H1 (cell line): ENCODE results near the gene PSPC1. TPM values are rescaled to one million over a fixed set of nuclear protein-coding genes. Genes with fewer than 3 reads are reported as not detected.

ENCODE experiments used
- CTCF ChIA-PET: fragments of 300-600 bp; sonication (Branson Sonifier 250); formaldehyde crosslinking; loops from one replicate; lab custom pipeline; 2021; ENCODE audit not compliant: partially characterized antibody; lab: Charles Lee
- POLR2A ChIA-PET: fragments of 300-600 bp; sonication (Branson Sonifier 250); formaldehyde crosslinking; loops from one replicate; lab custom pipeline; 2021; ENCODE audit warnings: inconsistent platforms; ENCODE audit not compliant: partially characterized antibody; lab: Charles Lee
- DNase-seq, 2 experiments: peaks; one replicate each; pipeline versions ENCODE4 v3.0.0 to v3.0.0-alpha.2; 2010 to 2022; ENCODE audit warnings: low spot score in 2 of 2, low read depth in 1 of 2, mixed read lengths in 1 of 2
- FAIRE-seq: peaks from 2 replicates; lab custom pipeline; 2011; peaks lifted over from hg19 to GRCh38; lab: Jason Lieb, UNC
- H2AFZ ChIP-seq: 2 replicates; pipeline ENCODE4 v1.8.1; 2012; ENCODE audit warnings: low read length, inconsistent platforms
- H2AK5ac ChIP-seq: 2 replicates; pipeline ENCODE4 v1.6.1; 2013; ENCODE audit warnings: low read depth, low read length
- H2BK120ac ChIP-seq: replicated peaks from 2 replicates; pipeline ENCODE3; 2013; ENCODE audit warnings: low read depth, low read length, inconsistent platforms
- H2BK12ac ChIP-seq: 2 replicates; pipeline ENCODE4 v1.6.1; 2013; ENCODE audit warnings: low read depth, low read length
- H2BK15ac ChIP-seq: 2 replicates; pipeline ENCODE4 v1.6.1; 2013; ENCODE audit warnings: low read length
- H2BK20ac ChIP-seq: 2 replicates; pipeline ENCODE4 v1.6.1; 2013; ENCODE audit warnings: low read length
- H2BK5ac ChIP-seq: 2 replicates; pipeline ENCODE4 v1.6.1; 2013; ENCODE audit warnings: low read depth, low read length
- H3K14ac ChIP-seq: 2 replicates; pipeline ENCODE4 v1.6.1; 2013; ENCODE audit warnings: inconsistent platforms; ENCODE audit not compliant: insufficient read length
- H3K18ac ChIP-seq: 2 replicates; pipeline ENCODE4 v1.6.1; 2013; ENCODE audit warnings: low read length; ENCODE audit errors: extremely low read depth
- H3K23ac ChIP-seq: 2 replicates; pipeline ENCODE4 v1.6.1; 2013; ENCODE audit warnings: inconsistent platforms; ENCODE audit not compliant: insufficient read length
- H3K23me2 ChIP-seq: 2 replicates; pipeline ENCODE4 v1.6.1; 2013; ENCODE audit warnings: low read depth, low read length
- H3K27ac ChIP-seq: 2 replicates; pipeline ENCODE4 v1.6.1; 2011; ENCODE audit warnings: low read depth, low read length, inconsistent platforms
- H3K27me3 ChIP-seq, 4 experiments: replicated peaks in 1 of 4; 1 replicate in 1 of 4; 2 replicates in 3 of 4; pipeline versions ENCODE4 v1.6.1 to v1.8.1; 2011 to 2013; ENCODE audit warnings: low read length in 3 of 4, mild to moderate bottlenecking in 3 of 4, inconsistent platforms in 2 of 4, mixed read lengths in 2 of 4, moderate library complexity in 1 of 4; ENCODE audit not compliant: control insufficient read depth in 3 of 4, insufficient read depth in 3 of 4; ENCODE audit errors: extremely low read depth in 1 of 4
- H3K36me3 ChIP-seq, 4 experiments: 2 replicates each; pipeline versions ENCODE4 v1.6.1 to v1.8.1; 2011 to 2013; ENCODE audit warnings: mild to moderate bottlenecking in 4 of 4, low read length in 3 of 4, moderate library complexity in 2 of 4, control low read depth in 1 of 4, inconsistent platforms in 1 of 4; ENCODE audit not compliant: insufficient read depth in 4 of 4, control insufficient read depth in 2 of 4
- H3K4ac ChIP-seq: replicated peaks from 2 replicates; pipeline ENCODE3; 2013; ENCODE audit warnings: low read length, low read depth, mixed read lengths, inconsistent platforms; ENCODE audit not compliant: insufficient read length
- H3K4me1 ChIP-seq, 4 experiments: replicated peaks in 1 of 4; 1 replicate in 1 of 4; 2 replicates in 3 of 4; pipeline versions ENCODE4 v1.6.1 to v1.8.1; 2011 to 2013; ENCODE audit warnings: low read length in 3 of 4, inconsistent platforms in 2 of 4, mixed read lengths in 1 of 4; ENCODE audit not compliant: insufficient read depth in 4 of 4, control insufficient read depth in 3 of 4
- H3K4me2 ChIP-seq, 2 experiments: 2 replicates each; pipeline versions ENCODE4 v1.6.1 to v1.8.1; 2011 to 2013; ENCODE audit warnings: low read depth in 2 of 2, low read length in 2 of 2, control low read depth in 1 of 2, inconsistent platforms in 1 of 2, mild to moderate bottlenecking in 1 of 2; ENCODE audit not compliant: insufficient read depth in 1 of 2
- H3K4me3 ChIP-seq, 4 experiments: fragments of 200-600, 300-600 bp in 1 of 4; sonication (generic), shearing (Covaris generic), sonication (Bioruptor Twin) in 1 of 4; 2 replicates each; pipeline versions ENCODE4 v1.5.1 to v1.8.1; 2011 to 2016; ENCODE audit warnings: low read length in 4 of 4, low read depth in 3 of 4, control low read depth in 2 of 4, inconsistent platforms in 2 of 4, mild to moderate bottlenecking in 2 of 4, mixed read lengths in 1 of 4, moderate library complexity in 1 of 4; ENCODE audit not compliant: insufficient read depth in 2 of 4; ENCODE audit errors: extremely low read depth in 1 of 4
- H3K56ac ChIP-seq: replicated peaks from 2 replicates; pipeline ENCODE3; 2013; ENCODE audit warnings: low read depth, mild to moderate bottlenecking, mixed read lengths, low read length, inconsistent platforms; ENCODE audit not compliant: insufficient read length
- H3K79me1 ChIP-seq: 2 replicates; pipeline ENCODE4 v1.6.1; 2013; ENCODE audit warnings: low read depth, low read length, control low read depth
- H3K79me2 ChIP-seq, 2 experiments: 2 replicates each; pipeline versions ENCODE4 v1.6.1 to v1.8.1; 2012 to 2013; ENCODE audit warnings: low read length in 2 of 2, mild to moderate bottlenecking in 2 of 2, inconsistent platforms in 1 of 2; ENCODE audit not compliant: insufficient read depth in 2 of 2, control insufficient read depth in 1 of 2
- H3K9ac ChIP-seq, 4 experiments: replicated peaks in 1 of 4; 1 replicate in 1 of 4; 2 replicates in 3 of 4; pipeline versions ENCODE4 v1.6.1 to v1.8.1; 2011 to 2013; ENCODE audit warnings: low read depth in 3 of 4, low read length in 3 of 4, control low read depth in 2 of 4, mild to moderate bottlenecking in 2 of 4, moderate library complexity in 2 of 4, inconsistent platforms in 1 of 4; ENCODE audit errors: extremely low read depth in 1 of 4
- H3K9me3 ChIP-seq, 2 experiments: 2 replicates each; pipeline versions ENCODE4 v1.6.1 to v1.8.1; 2012 to 2013; ENCODE audit warnings: mild to moderate bottlenecking in 2 of 2, moderate library complexity in 2 of 2, control low read depth in 1 of 2, inconsistent platforms in 1 of 2, low read depth in 1 of 2, low read length in 1 of 2, mixed read lengths in 1 of 2; ENCODE audit not compliant: insufficient read depth in 2 of 2
- H4K20me1 ChIP-seq, 2 experiments: replicated peaks in 1 of 2; 2 replicates each; pipeline versions ENCODE3 to v1.8.1; 2011 to 2013; ENCODE audit warnings: inconsistent platforms in 2 of 2, low read length in 2 of 2, mild to moderate bottlenecking in 1 of 2; ENCODE audit not compliant: insufficient read depth in 2 of 2, control insufficient read depth in 1 of 2
- H4K5ac ChIP-seq: 2 replicates; pipeline ENCODE4 v1.6.1; 2013; ENCODE audit warnings: low read length, low read depth, mixed read lengths, inconsistent platforms; ENCODE audit not compliant: insufficient read length
- H4K8ac ChIP-seq: 2 replicates; pipeline ENCODE4 v1.8.0; 2013; ENCODE audit warnings: mild to moderate bottlenecking, moderate library complexity, low read length, inconsistent platforms; ENCODE audit not compliant: insufficient read depth; ENCODE audit errors: extremely low read depth
- H4K91ac ChIP-seq: replicated peaks from 2 replicates; pipeline ENCODE3; 2013; ENCODE audit warnings: low read length, mixed read lengths, inconsistent platforms; ENCODE audit not compliant: insufficient read length
- ATF3 ChIP-seq: IDR thresholded peaks from 2 replicates; pipeline ENCODE4 v1.6.1; 2011; ENCODE audit warnings: low read depth, mild to moderate bottlenecking, low read length; ENCODE audit not compliant: insufficient read depth
- BCL11A ChIP-seq, 2 experiments: IDR thresholded peaks; one replicate each; pipeline ENCODE4 v1.6.1; 2011; ENCODE audit warnings: low read depth in 2 of 2, low read length in 2 of 2, mild to moderate bottlenecking in 2 of 2
- CBX5 ChIP-seq: fragments of 300-800, 300-1000 bp; sonication (generic); IDR thresholded peaks from 2 replicates; pipeline ENCODE4 v1.7.1; 2016; ENCODE audit warnings: antibody characterized with exemption, low read length, low read depth
- CBX8 ChIP-seq: fragments of 300-800, 300-1000 bp; sonication (generic); IDR thresholded peaks from 2 replicates; pipeline ENCODE4 v1.7.1; 2016; ENCODE audit warnings: low read depth, low read length, borderline replicate concordance
- CHD1 ChIP-seq: IDR thresholded peaks from 2 replicates; pipeline ENCODE4 v1.6.1; 2012; ENCODE audit warnings: low read depth, low read length, improper control_type of control experiment
- CHD2 ChIP-seq: IDR thresholded peaks from 2 replicates; pipeline ENCODE4 v1.6.1; 2012; ENCODE audit warnings: low read length, improper control_type of control experiment
- CREB1 ChIP-seq: IDR thresholded peaks from 2 replicates; pipeline ENCODE4 v1.6.1; 2012; ENCODE audit warnings: inconsistent platforms
- EGR1 ChIP-seq: IDR thresholded peaks from 2 replicates; pipeline ENCODE4 v1.6.1; 2011; ENCODE audit warnings: low read depth, low read length, borderline replicate concordance
- JUND ChIP-seq: IDR thresholded peaks from 2 replicates; pipeline ENCODE4 v1.6.1; 2011; ENCODE audit warnings: mild to moderate bottlenecking, improper control_type of control experiment, low read length
- KDM4A ChIP-seq: IDR thresholded peaks from one replicate; pipeline ENCODE4 v1.7.1; 2012; ENCODE audit warnings: low read depth, mild to moderate bottlenecking, moderate library complexity, low read length, inconsistent platforms; ENCODE audit not compliant: severe bottlenecking
- POLR2A ChIP-seq, 2 experiments: IDR thresholded peaks; 1 replicate in 1 of 2; 2 replicates in 1 of 2; pipeline ENCODE4 v1.6.1; 2011; ENCODE audit warnings: low read depth in 2 of 2, low read length in 2 of 2, mild to moderate bottlenecking in 2 of 2; ENCODE audit errors: control extremely low read depth in 1 of 2
- RXRA ChIP-seq: IDR thresholded peaks from 2 replicates; pipeline ENCODE4 v1.6.1; 2011; ENCODE audit warnings: low read depth, mild to moderate bottlenecking, low read length, moderate library complexity; ENCODE audit not compliant: insufficient read depth
- SP1 ChIP-seq: IDR thresholded peaks from 2 replicates; pipeline ENCODE4 v1.6.1; 2011; ENCODE audit warnings: low read depth, low read length
- WGBS, 2 experiments: shearing (Covaris generic) in 1 of 2; methylation state at CpG; one replicate each; pipeline versions ENCODE4 v1.1.6 to v1.1.7; 2013 to 2015; ENCODE audit warnings: low lambda C conversion rate in 2 of 2, mixed read lengths in 2 of 2, inconsistent platforms in 1 of 2, low coverage in 1 of 2, missing lambda C conversion rate in 1 of 2; ENCODE audit not compliant: insufficient replicate concordance in 2 of 2, insufficient coverage in 1 of 2, insufficient read length in 1 of 2; ENCODE audit errors: extremely low coverage in 1 of 2, missing lambda C conversion rate in 1 of 2; 5-methylcytosine and 5-hydroxymethylcytosine counted together
- polyA plus RNA-seq, 7 experiments: library from polyadenylated mRNA; depleted of rRNA in 3 of 7; stranded (reverse) in 5 of 7; unstranded in 2 of 7; fragments of >200 nt in 5 of 7; fragments of 200-250 nt in 2 of 7; gene quantifications; 1 replicate in 5 of 7; 2 replicates in 1 of 7; 4 replicates in 1 of 7; pipeline versions ENCODE4 v1.2.1 to v1.2.3, GENCODE V29; 2011 to 2013; ENCODE audit warnings: missing spikeins in 2 of 7, mixed read lengths in 2 of 7
- total RNA-seq: library from RNA; stranded (reverse); fragmentation: NEBNext Ultra II Directional; extraction: Animal tissue kit (Norgen Biotek cat#: 25700); gene quantifications from 2 replicates; pipeline ENCODE4 v1.2.1, GENCODE V29; 2021
- TF ChIP-seq, protein P1 (sequence below): IDR thresholded peaks from 2 replicates; pipeline ENCODE4 v1.6.1; 2011; ENCODE audit warnings: low read length, improper control_type of control experiment

PSPC1 gene
- total and polyA plus RNA-seq, 2 of the 8 experiments (the other 6 are each of a cell fraction or from before 2014, with no cell fraction given) = 53.4 to 97.4 TPM

DNA sequence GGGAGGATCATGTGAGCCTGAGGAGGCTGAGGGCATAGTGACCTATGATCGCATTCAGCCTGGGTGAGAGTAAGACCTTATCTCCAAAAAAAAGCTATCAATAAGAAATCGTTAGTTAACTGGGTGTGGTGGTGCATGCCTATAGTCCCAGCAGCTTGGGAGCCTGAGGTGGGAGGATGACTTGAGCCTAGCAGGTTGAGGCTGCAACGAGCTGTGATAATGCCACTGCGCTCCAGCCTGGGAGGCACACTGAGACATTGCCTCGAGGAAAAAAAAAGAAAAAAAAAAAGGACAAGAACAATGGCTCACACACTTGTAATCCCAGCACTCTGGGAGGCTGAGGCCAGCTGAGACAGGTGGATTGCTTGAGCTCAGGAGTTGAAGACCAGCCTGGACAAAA lies 16.2 kb downstream of the PSPC1 start:
- H3K27ac ChIP-seq = no peak overlapping the region
- H3K4me1 ChIP-seq = peaks cover 0 to 2% (median 0%) of the 10 kb centered on the region in 4 experiments; a peak in 1 of 7 replicates
- no peak overlapping the region for H2AFZ ChIP-seq
- no peak for DNase-seq
- no peak overlapping the region for H2BK15ac ChIP-seq
- H3K56ac ChIP-seq = no peak overlapping the region
- no peak overlapping the region for H3K23ac ChIP-seq
- no peak overlapping the region for H4K5ac ChIP-seq
- H3K79me2 ChIP-seq = peaks cover 22 to 100% of the 10 kb centered on the region in 2 experiments
- H3K79me1 ChIP-seq = peaks cover 7% of the 10 kb centered on the region
- H3K27me3 ChIP-seq = no peaks in the 10 kb centered on the region
- H2BK12ac ChIP-seq = no peak overlapping the region
- H3K9ac ChIP-seq = no peak overlapping the region
- H3K4me3 ChIP-seq = no peak overlapping the region
- no peak overlapping the region for H3K18ac ChIP-seq
- no peak overlapping the region for H3K14ac ChIP-seq
- peaks cover 9 to 11% of the 10 kb centered on the region in 2 experiments for H4K20me1 ChIP-seq
- no peak overlapping the region for H3K4ac ChIP-seq
- H3K9me3 ChIP-seq = no peaks in the 10 kb centered on the region
- no peak overlapping the region for H4K8ac ChIP-seq
- 0 out of 2 replicates have a peak overlapping the region, but pooled peaks have one; percentile 53 for H2AK5ac ChIP-seq
- ChIA-PET POLR2A (interaction anchor here (0.9 kb wide), 1 partner anchor 15 kb away, joined by 6 read pairs; no protein-coding TSS in a partner anchor), CTCF (interaction anchor here (0.9 to 1.4 kb wide), 3 partner anchors 31 to 52 kb away, joined by 3 to 4 read pairs (median 3); no protein-coding TSS in a partner anchor)
- peak overlapping the region in 1 of 2 experiments; percentile 44; a peak in 1 of 4 replicates for H3K4me2 ChIP-seq
- no peaks in the 10 kb centered on the region for H3K23me2 ChIP-seq
- FAIRE-seq = no peak
- H3K36me3 ChIP-seq = peaks cover 2 to 57% (median 13%) of the 10 kb centered on the region in 4 experiments; a peak in 6 of 8 replicates
- H2BK120ac ChIP-seq = no peak overlapping the region
- H4K91ac ChIP-seq = no peak overlapping the region
- 91% methylated on average over 5 of the region's 5 CpGs; no CpG with 5 or more reads in 1 of the 2 experiments for WGBS, 2 experiments
- no peak overlapping the region for H2BK5ac ChIP-seq
- no peak overlapping the region for H2BK20ac ChIP-seq
- TF ChIP-seq CREB1 (no peak), CBX5 (no peak), EGR1 (no peak), ATF3 (no peak), JUND (no peak), CHD2 (no peak), SP1 (no peak), BCL11A (IDR thresholded peaks at IDR 0.05; ENCODE audit: low read depth in 2 of 2, low read length in 2 of 2) (no peak), RXRA (no peak), CBX8 (no peak), CHD1 (no peak), KDM4A (no peak), POLR2A (IDR thresholded peaks at IDR 0.05; ENCODE audit: control extremely low read depth in 1 of 2, low read depth in 2 of 2, low read length in 2 of 2) (no peak)
- TF ChIP-seq, protein P1, sequence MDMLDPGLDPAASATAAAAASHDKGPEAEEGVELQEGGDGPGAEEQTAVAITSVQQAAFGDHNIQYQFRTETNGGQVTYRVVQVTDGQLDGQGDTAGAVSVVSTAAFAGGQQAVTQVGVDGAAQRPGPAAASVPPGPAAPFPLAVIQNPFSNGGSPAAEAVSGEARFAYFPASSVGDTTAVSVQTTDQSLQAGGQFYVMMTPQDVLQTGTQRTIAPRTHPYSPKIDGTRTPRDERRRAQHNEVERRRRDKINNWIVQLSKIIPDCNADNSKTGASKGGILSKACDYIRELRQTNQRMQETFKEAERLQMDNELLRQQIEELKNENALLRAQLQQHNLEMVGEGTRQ = no peak
